GF-D8 (cell line): ENCODE results near the gene ARPC2.

Source experiments
- DNase-seq: peaks from one replicate; lab custom pipeline; 2025; lab: John Stamatoyannopoulos, UW

ARPC2 gene

DNA sequence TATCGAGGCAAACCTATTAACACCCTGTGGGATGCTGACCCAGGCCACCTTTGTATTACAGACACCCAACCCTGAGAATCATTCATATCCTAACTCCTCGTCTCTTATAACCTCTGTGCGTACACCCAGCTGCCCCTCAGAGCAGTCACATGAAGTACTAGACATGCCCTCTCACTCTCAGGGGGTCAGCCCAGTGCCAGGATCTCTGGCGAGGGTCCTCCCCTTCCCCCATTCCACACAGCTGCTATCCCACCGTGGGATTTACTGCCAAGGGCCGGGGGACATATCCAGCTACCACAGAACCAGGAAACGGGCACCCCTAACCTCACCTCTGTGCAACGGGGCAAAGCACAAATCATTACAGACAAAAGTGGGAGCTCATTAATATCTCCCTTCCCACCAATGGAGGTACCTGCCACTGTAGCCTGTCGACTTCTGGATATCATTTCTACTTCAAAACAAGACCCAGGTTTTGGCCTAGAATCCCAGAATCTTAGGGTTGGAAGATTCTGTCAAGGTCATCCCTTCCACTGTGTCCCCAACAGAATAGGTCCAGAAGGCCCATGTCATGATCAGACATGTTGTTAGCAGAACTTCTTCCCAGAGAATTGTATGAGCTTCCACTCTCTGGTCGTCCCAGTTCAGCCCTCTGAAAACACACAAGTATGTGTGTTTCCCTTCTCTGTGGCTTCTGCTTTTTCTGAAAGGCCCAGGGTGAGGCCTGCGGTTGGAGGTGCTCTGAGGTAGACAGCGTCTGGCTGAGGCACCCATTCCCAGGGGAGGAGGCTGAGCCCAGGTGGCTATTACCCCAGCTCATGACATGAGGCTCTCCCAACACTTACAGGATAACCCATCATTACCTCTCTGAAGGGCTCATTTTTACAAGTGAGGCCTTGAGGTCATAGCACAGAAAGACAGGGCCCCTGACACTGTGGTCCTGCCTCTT is 73.6 kb downstream of the ARPC2 start:
- DNase-seq = peak; percentile 43

DNA sequence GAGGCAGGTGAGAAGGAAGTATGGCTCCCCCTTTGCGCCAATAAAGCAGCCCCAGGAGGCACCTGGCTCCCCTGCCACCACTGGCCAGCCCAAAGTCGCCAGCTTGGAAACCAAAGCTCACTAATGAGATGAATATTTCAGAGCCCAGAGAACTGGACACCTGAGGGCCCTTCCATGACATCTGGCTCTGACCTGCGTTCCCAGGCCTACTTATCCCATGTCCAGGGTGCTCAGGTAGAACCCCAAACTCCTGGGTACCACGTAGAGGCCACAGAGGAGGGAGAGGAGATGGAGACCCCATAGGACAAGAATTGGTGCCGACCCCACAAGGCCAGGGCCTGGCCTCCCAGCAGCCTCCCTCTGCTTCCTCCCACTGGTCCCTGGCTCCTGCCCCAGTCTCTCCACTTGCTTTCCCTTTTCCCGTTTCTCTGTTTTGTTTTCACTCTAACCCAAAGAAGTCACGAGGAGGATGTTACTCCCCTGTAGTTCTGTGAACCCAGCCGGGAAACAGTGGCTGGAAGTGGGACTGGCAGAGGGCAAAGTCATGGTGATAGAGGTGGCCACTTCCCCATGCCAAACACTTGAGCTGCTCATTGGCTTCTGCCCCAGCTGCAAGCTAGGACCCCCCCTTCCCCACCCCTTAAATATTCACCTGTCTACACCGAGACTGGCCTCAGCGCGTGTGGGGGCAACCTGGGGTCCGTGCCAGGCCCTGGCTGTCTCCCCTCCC is 74.5 kb downstream of the ARPC2 start:
- peak; percentile 12 for DNase-seq

DNA sequence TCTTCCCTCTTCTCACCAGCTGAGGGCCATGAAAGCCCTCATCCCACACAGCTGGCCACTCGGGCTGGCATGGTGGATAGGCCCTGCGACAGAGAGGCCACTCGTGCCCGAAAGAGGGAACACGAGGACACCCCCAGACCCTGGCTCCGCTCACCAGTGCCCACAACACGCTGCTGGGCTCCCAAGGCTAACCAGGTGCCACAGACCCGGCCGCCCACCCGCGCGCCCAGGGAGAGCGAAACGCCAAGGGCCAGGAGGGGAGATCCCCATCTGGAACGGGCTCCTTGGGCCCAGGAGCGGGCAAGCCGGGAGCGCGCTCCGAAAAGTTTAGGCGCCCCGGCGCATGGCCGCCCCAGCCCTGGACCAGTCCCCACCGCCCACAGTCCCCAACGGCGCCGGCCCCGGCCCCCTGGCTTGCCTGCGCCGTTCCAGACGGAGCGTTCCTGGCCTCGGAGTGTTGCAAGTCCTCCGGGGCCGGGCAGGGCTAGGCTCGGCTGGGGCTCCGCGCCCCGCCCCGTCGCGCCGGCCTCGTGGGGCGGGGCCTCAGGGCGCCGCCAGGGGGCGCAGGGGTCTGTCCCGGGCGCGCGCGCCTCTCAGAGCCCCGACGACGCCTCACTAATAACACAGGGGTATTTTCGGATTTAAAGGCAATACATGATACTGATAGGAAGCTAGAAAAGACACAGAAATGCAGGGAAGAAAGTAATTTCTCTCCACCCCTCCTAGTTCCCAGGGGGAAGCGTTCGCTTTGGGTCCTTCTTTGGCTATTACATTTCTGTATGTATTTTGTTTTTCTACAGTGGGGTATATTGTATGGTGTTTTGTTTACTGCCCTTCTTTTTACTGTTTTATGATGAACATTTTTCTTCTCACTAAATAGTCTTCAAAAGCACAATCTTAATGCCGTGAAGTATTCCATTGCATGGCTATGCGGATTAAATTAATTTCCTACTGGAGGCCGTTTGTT is 75.3 kb downstream of the ARPC2 start, which contains the start of gene TMBIM1:
Gene TMBIM1 (minus strand): TSS at position 456 of the 967 bp plus-strand sequence. CDS start 10,362 bp downstream, outside the sequence.
- DNase-seq = peak; percentile 38

DNA sequence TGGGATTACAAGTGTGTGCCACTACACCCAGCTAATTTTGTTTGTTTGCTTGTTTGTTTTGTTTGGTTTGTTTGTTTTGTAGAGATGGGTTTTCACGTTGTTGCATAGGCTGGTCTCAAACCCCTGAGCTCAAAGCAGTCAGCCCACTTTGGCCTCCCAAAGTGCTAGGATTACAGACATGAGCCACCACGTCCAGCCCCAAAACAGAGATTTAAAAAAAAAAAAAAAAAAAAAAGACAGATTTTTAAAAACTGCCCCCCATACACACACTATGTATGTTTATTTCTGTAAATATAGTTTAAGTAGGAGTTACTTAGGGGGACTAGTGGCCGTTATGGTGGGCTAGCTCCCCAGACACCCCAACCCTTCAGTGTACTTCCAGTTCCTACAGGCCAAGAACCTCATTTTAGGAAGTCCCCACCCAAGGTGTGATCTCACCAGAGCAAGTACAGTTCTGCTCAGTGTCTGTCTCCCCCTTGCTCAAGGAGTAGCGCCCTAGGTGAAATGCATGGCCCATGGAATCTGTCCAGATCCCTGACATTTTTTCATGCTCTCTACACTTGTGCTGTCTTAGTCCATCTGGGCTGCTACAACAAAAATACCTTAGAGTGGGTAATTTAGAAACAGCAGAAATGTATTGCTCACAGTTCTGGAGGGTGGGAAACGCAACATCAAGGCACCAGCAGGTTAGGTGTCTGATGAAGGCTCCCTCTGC is 76.9 kb downstream of the ARPC2 start:
- DNase-seq = no peak

DNA sequence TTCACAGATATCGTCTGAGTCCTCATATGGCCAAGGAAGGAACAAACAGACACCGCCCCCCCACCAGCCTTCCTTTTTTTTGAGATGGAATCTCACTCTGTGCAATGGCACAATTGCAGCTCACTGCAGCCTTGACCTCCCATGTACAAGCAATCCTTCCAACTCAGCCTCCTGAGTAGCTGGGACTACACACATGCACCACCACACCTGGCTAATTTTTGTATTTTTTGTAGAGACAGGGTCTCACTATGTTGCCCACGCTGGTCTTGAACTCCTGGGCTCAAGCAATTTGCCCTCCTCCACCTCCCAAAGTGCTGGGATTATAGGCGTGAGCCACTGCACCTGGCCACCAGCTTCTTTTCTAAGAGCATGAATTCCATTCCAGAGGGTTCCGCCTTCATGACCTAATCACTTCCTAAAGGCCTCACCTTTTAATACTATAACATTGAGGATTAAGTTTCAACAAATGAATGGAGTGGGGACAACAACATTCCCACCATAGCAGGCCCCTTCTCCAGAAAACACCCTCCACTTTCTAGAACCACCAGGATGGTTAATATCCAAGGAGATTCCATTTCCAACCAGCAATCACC is 77.5 kb downstream of the ARPC2 start:
- no peak for DNase-seq

DNA sequence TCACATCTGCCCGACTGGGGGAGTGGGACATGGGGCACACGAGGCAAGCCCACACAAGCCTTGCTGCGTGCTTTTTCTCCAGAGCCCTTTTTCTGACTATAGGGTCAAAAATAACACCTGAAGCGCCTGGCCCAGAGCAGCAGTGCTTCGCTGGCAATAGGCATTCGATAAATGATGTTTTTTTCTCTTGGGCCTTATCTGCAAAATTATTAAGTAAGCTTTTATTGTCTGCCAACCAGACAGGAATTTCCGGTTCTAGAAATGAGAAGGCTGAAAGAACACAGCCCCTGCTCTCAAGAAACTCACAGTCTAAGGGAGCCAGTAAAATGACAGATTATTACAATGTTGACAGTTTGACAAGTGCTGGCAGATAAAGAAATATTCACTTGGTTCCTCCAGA is 78.0 kb downstream of the ARPC2 start:
- no peak for DNase-seq

DNA sequence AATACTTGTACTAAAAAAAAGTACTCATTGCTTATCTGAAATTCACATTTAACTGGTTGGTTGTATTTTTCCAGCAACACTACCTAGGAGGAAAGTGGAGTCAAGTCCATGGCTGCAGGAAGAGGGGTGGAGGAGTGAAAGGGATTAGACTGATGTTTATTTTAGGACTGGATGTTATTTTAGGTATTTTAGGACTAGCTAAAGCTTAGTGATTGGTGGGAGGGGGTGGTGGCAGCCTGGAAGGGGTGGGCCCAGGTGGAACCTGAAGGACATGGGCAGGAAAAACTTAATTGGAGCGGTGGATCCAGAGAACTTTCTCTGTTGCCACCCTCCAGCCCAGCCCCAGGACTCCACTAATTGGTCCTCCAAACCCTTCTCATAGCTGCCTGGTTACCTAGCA is 79.2 kb downstream of the ARPC2 start:
- DNase-seq = no peak

DNA sequence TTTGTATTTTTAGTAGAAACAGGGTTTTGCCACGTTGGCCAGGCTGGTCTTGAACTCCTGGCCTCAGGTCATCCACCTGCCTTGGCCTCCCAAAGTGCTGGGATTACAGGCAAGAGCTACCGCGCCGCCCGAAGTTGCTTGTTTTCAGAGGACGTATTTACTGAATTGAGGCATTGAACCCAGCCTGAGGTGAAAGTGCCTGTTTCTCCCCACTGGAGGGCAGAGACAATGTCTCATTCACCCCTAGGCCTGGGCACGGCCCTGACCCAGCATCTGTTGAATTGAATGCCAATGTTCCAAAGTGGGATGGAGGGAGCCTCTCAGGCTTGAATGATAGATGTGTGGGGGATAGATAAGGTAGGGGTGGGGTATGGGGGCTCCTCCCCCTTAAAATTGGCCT is 79.9 kb downstream of the ARPC2 start:
- no peak for DNase-seq

DNA sequence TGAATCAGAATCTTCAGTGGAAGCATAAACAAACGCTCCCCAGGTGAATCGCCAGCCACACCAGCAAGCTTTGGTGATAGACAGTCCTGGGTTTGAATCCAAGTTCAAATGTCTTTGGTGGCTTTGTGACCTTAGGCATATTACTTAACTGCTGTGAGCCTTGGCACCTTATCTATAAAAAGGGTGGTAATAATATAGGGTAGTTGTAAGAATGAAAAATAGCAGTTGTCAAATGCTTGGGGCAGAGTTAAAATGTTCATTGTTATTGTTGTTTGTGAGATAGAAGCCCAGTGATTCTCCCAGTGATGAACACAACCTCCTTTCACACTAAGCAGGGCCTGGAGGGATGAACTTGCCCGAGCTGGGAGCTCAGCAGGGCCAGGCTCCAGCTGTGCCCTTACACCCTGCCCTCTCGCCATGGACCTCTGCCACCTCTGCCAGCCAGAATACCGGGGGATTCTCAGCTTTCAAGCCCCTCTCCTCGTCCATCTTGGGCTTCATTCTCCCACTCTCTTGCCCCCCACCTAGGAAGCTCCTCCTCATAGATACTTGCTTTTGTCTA is 81.4 kb downstream of the ARPC2 start:
- no peak for DNase-seq

DNA sequence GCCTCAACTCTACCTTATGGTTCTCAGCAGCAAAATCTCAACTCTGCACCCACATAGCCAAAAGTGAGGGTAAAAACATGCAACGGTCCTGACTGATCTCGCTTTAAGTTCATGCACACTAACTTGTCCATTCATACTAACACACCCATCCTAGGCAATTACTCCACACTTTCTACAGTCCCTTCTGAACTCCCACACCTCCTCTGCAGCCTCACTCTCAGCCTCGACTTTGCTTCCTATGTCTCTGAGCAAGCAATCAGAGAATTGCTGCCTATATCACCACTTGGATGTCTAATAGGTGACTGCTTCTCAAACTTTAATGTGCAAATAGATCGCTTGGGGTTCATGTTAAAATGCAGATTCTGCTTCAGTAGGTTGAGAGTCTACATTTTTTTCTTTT is 83.2 kb downstream of the ARPC2 start:
- DNase-seq = no peak

DNA sequence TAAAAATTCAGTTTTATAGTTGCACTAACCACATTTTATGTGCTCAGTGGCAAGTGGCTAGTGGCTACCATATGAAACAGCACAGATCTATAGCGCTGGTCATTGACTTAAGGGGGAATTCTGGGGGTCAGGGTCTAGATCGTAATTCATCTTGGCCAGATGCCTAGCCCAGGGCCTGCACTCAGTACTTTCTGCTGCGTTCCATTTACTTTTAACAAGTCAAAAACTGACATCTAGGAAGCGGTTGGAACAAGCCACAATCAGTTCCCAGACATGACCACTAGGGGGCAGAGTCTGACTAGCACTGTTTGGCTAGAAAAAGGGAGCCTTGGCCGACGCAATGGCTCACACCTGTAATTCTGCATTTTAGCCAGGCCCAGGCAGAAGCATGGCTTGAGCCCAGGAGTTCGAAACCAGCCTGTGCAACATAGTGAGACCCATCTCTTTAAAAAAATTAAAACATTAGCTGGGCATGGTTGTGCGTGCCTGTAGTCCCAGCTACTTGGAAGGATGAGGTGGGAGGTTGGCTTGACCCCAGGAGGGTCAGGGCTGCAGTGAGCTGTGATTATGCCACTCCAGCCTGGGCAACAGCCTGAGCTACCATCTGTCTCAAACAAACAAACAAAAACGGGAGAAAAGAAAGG is 84.3 kb downstream of the ARPC2 start:
- DNase-seq = peak; percentile 76
